ENCODE data around the gene SLC16A3. TPM values are rescaled to one million over a fixed set of nuclear protein-coding genes. Genes with fewer than 3 reads are reported as not detected.
A peak's percentile ranks its signal among the peaks of the same experiment; 100 is the strongest.

Gene SLC16A3
- total RNA-seq, 1 experiment from 2014 or later = 249 TPM

DNA sequence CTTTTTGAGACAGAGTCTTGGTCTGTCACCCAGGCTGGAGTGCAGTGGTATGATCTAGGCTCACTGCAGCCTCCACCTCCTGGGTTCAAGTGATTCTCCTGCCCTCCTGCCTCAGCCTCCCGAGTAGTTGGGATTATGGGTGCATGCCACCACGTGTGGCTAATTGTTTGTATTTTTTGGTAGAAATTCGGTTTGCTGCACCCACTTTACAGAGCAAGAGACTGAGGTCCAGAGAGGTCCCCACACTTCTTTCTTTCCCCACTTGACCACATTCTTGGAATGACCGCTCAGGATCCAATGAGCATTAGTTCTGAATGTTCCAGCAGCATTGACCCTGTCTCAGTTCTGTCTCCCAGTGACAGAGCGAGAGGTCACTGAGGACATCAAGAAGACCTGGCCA, 5.3 kb upstream of the SLC16A3 start:
- no peak for DNase-seq (ENCODE audit: low read depth in 1 of 2, low spot score in 2 of 2)
- Histone ChIP-seq H3K4me3 (no peak overlapping the region), H3K9me3 (replicated peaks) (no peaks in the 10 kb centered on the region), H3K36me3 (peaks cover 18% of the 10 kb centered on the region), H3K27me3 (replicated peaks) (no peaks in the 10 kb centered on the region), H3K27ac (no peak overlapping the region), H3K4me1 (replicated peaks) (peaks cover 20% of the 10 kb centered on the region)

GRCh38 chr17:82224666-82225065, 4.2 kb upstream of the SLC16A3 start:
- Histone ChIP-seq H3K36me3 (peaks cover 23% of the 10 kb centered on the region), H3K9me3 (replicated peaks) (peaks cover 4% of the 10 kb centered on the region), H3K27me3 (replicated peaks) (no peaks in the 10 kb centered on the region), H3K4me3 (no peak overlapping the region), H3K4me1 (replicated peaks) (peaks cover 23% of the 10 kb centered on the region), H3K27ac (no peak overlapping the region)
- DNase-seq (ENCODE audit: low read depth in 1 of 2, low spot score in 2 of 2) = no peak

DNA sequence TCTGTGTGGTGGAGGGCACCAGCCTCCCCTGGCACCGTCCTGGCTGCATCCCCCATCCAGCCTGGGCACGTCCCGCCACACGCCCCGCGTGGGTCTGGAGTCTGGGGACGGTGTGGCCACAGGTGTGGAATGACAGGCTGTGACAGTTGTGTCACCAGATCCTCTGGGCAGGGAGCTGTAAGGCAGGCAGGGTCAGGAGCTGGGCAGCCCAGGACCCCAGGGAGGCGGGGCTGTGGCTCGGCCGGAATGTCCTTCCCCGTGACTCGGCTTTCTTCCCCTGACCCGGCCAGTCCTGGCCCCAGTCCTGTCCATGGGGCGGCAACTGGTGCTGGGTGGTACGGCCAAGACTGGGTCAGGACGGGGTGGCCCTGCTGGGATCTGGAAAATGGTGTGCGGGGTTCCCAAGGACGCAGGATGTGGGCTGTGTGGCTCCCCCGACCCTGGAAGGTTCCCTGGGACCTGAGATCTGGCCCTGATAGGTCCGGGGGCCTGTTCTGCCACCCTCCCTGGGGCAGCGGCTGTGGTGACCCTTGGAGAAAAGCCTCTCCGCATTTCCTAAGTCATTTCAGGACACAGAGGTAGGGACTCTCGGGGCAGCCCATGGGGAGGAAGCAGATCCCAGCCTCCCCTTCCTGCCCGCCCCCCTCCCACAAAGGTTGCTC, 3.3 kb upstream of the SLC16A3 start:
- no peak overlapping the region for H3K4me3 ChIP-seq
- no peak overlapping the region for H3K27ac ChIP-seq
- no peaks in the 10 kb centered on the region for H3K27me3 ChIP-seq (replicated peaks)
- H3K4me1 ChIP-seq (replicated peaks) = peaks cover 31% of the 10 kb centered on the region
- DNase-seq (ENCODE audit: low read depth in 1 of 2, low spot score in 2 of 2) = no peak
- H3K36me3 ChIP-seq = peaks cover 31% of the 10 kb centered on the region
- H3K9me3 ChIP-seq (replicated peaks) = peaks cover 4% of the 10 kb centered on the region

- no peak overlapping the region for H3K27ac ChIP-seq
- no peak for DNase-seq (ENCODE audit: low read depth in 1 of 2, low spot score in 2 of 2)
- peaks cover 36% of the 10 kb centered on the region for H3K36me3 ChIP-seq
Measured at GRCh38 chr17:82226146-82226808, 2.6 kb upstream of the SLC16A3 start.

GRCh38 chr17:82226809-82227628, 1.8 kb upstream of the SLC16A3 start:
- Histone ChIP-seq H3K27me3 (replicated peaks) (no peaks in the 10 kb centered on the region), H3K27ac (no peak overlapping the region), H3K36me3 (peaks cover 43% of the 10 kb centered on the region), H3K4me1 (replicated peaks) (peaks cover 47% of the 10 kb centered on the region), H3K4me3 (no peak overlapping the region), H3K9me3 (replicated peaks) (peaks cover 4% of the 10 kb centered on the region)
- no peak for DNase-seq (ENCODE audit: low read depth in 1 of 2, low spot score in 2 of 2)

More at GRCh38 chr17:82226146-82226808, 2.6 kb upstream of the SLC16A3 start:
- H3K27me3 ChIP-seq (replicated peaks) = no peaks in the 10 kb centered on the region
- H3K4me1 ChIP-seq (replicated peaks) = peaks cover 39% of the 10 kb centered on the region
- peaks cover 4% of the 10 kb centered on the region for H3K9me3 ChIP-seq (replicated peaks)
- no peak overlapping the region for H3K4me3 ChIP-seq

GRCh38 chr17:82227629-82228277, 1.1 kb upstream of the SLC16A3 start:
- H3K4me1 ChIP-seq (replicated peaks) = peaks cover 52% of the 10 kb centered on the region
- H3K27ac ChIP-seq = no peak overlapping the region
- peak overlapping the region; percentile 98; the same call in 1 of the 2 replicates for H3K4me3 ChIP-seq
- H3K27me3 ChIP-seq (replicated peaks) = no peaks in the 10 kb centered on the region
- peaks cover 42% of the 10 kb centered on the region for H3K36me3 ChIP-seq
- peaks cover 4% of the 10 kb centered on the region for H3K9me3 ChIP-seq (replicated peaks)
- DNase-seq (ENCODE audit: low read depth in 1 of 2, low spot score in 2 of 2) = no peak

GRCh38 chr17:82228278-82228841, 482 bp upstream of the SLC16A3 start:
- no peak for DNase-seq (ENCODE audit: low read depth in 1 of 2, low spot score in 2 of 2)
- peaks cover 4% of the 10 kb centered on the region for H3K9me3 ChIP-seq (replicated peaks)
- H3K27ac ChIP-seq = peak overlapping the region; percentile 74
- H3K4me1 ChIP-seq (replicated peaks) = peaks cover 57% of the 10 kb centered on the region
- H3K4me3 ChIP-seq = peak overlapping the region; percentile 98
- H3K36me3 ChIP-seq = peaks cover 42% of the 10 kb centered on the region
- no peaks in the 10 kb centered on the region for H3K27me3 ChIP-seq (replicated peaks)

- Histone ChIP-seq H3K27ac (peak overlapping the region; percentile 70), H3K4me1 (replicated peaks) (peaks cover 72% of the 10 kb centered on the region), H3K36me3 (peaks cover 51% of the 10 kb centered on the region), H3K9me3 (replicated peaks) (peaks cover 4% of the 10 kb centered on the region), H3K4me3 (peak overlapping the region; percentile 98), H3K27me3 (replicated peaks) (no peaks in the 10 kb centered on the region)
- DNase-seq (ENCODE audit: low read depth in 1 of 2, low spot score in 2 of 2) = peak in 1 of 2 experiments; percentile 71
Measured at GRCh38 chr17:82229698-82230608, 1.1 kb downstream of the SLC16A3 start.

DNA sequence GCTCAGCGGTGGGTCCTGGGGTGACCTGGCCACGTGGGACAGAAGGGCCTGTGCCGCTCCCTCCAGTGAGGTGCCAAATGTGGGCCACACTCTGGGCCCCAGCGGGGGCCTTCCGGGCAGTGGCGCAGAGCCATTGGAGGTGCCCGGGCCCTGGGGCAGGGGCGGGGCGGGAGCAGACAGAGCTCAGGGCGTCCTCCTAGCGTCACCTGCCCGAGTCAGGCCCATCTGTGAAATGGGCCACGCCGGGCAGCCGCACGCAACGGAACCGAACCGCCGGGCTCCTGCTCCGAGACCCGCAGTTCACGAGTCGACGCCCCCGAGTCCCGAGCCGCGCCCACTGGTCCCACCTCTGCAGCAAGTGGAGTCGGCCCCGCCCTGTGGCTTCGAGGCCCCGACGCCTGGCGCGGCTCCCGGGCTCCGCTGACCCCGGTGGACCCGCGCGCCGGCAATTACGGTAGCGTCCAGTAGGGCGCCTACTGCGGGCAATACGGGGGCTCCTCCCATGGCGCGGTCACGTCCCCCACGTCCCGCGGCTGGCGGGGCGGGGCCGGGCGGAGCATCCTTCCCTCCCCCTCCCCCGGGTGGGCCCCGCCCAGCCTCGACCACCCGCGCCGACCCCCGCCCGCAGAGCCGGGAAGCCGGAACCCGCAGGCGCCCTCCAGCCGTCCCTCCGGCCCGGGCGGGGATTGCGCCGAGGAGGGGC, 1.9 kb downstream of the SLC16A3 start:
- Histone ChIP-seq H3K27me3 (replicated peaks) (no peaks in the 10 kb centered on the region), H3K9me3 (replicated peaks) (peaks cover 4% of the 10 kb centered on the region), H3K4me3 (peak overlapping the region; percentile 98), H3K4me1 (replicated peaks) (peaks cover 76% of the 10 kb centered on the region), H3K27ac (peak overlapping the region; percentile 70), H3K36me3 (peaks cover 60% of the 10 kb centered on the region)
- DNase-seq (ENCODE audit: low read depth in 1 of 2, low spot score in 2 of 2) = peak; percentile 89 to 94

DNA sequence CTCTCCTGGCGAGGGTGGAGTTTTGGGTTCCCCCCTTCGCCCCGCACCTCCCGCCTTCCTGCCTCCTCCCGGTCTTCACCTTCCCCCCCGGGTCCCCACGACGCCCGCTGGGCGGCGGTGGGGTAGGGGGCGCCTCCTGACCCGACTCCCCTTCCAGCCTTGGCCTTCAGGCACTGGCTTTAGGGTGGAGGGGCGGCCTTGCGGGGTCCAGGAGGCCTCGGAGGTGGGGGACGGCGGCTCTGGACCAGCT, 2.4 kb downstream of the SLC16A3 start:
- H3K9me3 ChIP-seq (replicated peaks) = peaks cover 4% of the 10 kb centered on the region
- H3K4me3 ChIP-seq = peak overlapping the region; percentile 98
- no peaks in the 10 kb centered on the region for H3K27me3 ChIP-seq (replicated peaks)
- H3K27ac ChIP-seq = peak overlapping the region; percentile 41
- peak in 1 of 2 experiments; percentile 54 for DNase-seq (ENCODE audit: low read depth in 1 of 2, low spot score in 2 of 2)
- H3K36me3 ChIP-seq = peaks cover 64% of the 10 kb centered on the region
- H3K4me1 ChIP-seq (replicated peaks) = peaks cover 80% of the 10 kb centered on the region

- H3K36me3 ChIP-seq = peaks cover 69% of the 10 kb centered on the region
Measured at GRCh38 chr17:82231562-82232321, 2.9 kb downstream of the SLC16A3 start.

More at GRCh38 chr17:82231562-82232321, 2.9 kb downstream of the SLC16A3 start:
- Histone ChIP-seq H3K4me3 (peak overlapping the region; percentile 98), H3K4me1 (replicated peaks) (peaks cover 85% of the 10 kb centered on the region), H3K27ac (peak overlapping the region; percentile 41), H3K9me3 (replicated peaks) (peaks cover 4% of the 10 kb centered on the region), H3K27me3 (replicated peaks) (no peaks in the 10 kb centered on the region)
- peak; percentile 71 to 84 for DNase-seq (ENCODE audit: low read depth in 1 of 2, low spot score in 2 of 2)

Data from SJSA1 (cell line).